GM19193 (cell line): Measurements from ENCODE around the gene IRF2BP1.

ENCODE experiments used
- POLR2A ChIP-seq: IDR thresholded peaks from 4 replicates; pipeline ENCODE4 v1.6.1; 2011; ENCODE audit not compliant: insufficient read depth, insufficient read length; ENCODE audit errors: extremely low read depth

IRF2BP1 gene

DNA sequence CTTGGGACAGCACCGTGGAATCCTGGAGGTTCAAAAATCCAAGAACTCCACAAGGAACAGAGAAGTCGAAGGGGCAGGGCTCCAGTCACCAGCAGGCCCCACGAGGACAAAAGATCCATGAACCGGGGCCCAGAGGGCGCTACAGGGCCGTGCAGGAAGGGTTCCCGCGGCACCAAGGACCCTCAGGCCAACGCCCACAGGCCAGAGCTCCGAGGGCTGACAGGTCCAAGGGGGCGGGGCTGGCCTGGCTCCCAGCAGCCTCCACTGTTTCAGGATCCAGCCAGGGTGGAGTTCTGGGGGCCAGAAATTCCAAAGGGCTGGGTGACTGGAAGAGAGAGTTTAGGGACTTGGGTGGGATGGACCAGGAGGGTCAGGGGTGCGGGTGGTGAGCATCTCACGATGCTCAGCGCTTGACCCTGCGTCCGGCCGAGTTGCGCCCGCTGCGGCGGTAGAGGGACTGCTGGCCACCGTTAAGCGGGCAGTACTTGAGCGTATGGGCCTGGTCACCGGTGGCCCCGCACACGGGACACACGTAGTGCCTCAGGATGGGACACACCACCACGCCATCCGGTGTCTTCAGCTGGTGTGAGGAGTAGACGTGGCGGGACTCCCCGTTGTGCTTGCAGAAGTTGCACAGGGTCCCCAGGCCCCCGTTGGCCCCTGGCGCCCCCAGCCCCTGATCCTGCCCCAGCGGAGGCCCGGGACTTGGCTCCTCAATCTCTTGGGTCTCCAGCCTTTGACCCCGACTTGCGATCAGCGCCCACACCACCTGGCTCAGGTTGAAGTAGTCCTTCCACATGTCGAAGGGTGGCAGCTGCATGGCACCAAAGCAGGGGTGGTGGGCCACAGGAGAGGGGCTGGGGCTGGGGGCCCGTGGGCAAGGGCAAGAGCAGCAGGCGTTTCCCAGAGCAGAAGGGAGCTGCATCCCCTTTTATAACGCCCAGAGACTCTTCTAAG, 28.2 kb upstream of the IRF2BP1 start, which contains the start of gene NANOS2:
Gene NANOS2, minus strand, starts transcription at position 905 of the 957 bp plus-strand sequence. Its CDS starts 85 bp downstream, at position 820.
- TF ChIP-seq POLR2A: no peak

DNA sequence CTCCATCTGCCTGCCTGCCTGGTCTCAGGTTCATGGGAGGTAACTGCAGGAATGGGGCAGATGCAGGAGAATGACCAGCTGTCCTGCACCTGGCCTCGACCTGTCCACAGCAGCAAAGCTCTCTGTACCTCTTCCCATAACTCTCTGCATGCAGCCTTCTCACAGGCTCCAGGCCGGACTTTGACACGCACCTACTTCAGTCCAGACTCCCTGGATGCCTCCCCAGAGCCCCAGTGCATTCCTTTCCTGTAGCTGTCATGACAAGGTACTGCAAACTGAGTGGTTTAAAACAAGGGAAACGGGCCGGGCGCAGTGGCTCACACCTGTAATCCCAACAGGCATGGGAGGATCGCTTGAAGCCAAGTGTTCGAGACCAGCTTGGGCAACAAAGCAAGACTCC, 25.4 kb upstream of the IRF2BP1 start:
- TF ChIP-seq POLR2A: no peak

DNA sequence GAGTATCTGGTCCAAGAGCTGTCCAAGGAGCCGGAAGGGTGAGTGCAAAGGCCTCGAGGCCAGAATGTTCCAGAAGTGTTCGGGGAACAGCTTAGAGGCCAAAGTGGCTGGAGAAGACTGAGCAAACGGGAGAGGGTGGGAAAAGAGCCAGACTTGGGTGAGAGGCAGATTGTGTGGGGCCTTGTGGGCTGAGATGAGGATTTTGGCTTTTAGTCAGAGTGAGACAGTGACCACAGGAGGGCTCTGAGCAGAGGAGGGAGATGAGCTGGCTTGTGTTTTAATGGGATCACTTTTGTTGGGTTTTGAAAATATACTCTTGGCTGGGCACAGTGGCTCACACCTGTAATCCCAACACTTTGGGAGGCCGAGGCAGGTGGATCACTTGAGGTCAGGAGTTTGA, 23.0 kb upstream of the IRF2BP1 start:
- no peak for TF ChIP-seq POLR2A

DNA sequence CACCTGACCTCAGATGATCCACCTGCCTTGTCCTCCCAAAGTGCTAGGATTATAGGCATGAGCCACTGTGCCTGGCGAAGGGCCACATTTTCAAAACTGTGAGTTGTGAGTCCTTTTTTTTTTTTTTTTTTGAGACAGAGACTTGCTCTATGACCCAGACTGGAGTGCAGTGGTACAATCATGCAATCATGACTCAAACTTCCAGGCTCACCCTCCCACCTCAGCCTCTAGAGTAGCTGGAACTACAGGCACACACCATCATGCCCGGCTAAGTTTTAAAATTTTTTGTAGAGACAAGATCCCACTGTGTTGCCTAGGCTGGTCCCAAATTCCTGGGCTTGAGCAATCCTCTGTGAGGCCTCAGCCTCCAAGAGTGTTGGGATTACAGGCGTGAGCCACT, 20.3 kb upstream of the IRF2BP1 start:
- no peak for TF ChIP-seq POLR2A

DNA sequence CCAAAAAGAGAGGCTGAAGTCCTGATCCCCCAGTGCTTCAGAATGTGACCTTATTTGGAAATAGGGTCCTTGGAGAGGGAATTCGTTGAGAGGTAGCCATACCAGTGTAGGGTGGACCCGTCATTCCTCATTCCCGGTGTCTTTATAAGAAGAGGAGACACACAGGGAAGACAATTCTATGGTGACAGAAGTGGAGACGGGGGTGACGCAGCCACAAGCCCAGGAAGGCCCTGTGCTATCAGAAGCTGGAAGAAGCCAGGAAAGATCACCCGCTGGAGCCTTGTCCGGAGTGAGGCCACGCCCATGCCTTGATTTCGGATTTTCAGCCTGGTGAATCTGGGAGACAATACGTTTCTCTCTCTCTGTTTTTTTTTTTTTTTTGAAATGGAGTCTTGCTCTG, 19.1 kb upstream of the IRF2BP1 start:
- no peak for TF ChIP-seq POLR2A

DNA sequence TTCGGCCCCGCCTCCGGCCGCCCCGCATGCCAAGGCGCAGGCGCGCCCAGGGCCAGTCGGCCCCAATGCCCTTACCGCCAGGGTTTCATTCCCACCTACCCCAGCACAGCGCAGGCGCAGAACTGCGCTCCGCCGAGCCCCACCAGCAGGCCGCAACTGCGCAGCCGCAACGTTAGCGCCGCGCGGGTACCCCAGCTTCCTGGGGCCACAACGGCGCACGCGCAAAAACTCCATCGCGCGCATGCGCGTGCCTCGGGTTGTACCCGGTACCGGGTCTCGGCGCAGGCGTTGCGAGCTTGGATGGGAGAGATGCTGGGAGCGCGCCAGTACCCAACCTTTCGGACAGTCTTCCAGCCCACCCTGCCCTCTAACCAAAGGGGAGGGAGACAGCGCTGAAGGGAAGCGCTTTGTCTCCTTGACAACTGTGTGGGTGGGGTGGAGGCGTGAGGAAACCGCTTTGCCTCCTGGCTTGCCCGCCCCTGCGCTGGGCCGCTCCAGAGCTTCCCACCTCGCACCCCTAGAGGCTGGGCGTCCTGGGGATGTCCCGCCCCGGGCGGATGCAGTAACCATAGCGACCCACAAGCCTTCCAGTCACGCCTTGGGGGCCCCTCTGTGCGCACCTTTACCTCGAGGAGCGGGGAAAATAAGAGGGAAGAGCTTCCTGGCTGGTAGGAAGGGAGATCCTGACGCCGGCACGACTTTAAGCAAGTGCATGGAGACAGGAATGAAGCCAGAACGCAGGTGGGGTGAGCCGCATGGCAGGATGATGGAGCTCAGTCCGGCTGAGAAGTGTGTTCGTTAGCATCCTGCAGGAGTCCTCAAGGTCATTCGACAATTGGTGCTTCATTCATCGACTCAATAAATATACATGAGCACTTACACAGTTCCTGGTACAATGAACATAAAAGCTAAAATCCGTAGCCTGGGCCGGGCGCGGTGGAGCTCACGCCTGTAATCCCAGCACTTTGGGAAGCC, 17.0 kb upstream of the IRF2BP1 start:
- TF ChIP-seq POLR2A: peak; percentile 88

DNA sequence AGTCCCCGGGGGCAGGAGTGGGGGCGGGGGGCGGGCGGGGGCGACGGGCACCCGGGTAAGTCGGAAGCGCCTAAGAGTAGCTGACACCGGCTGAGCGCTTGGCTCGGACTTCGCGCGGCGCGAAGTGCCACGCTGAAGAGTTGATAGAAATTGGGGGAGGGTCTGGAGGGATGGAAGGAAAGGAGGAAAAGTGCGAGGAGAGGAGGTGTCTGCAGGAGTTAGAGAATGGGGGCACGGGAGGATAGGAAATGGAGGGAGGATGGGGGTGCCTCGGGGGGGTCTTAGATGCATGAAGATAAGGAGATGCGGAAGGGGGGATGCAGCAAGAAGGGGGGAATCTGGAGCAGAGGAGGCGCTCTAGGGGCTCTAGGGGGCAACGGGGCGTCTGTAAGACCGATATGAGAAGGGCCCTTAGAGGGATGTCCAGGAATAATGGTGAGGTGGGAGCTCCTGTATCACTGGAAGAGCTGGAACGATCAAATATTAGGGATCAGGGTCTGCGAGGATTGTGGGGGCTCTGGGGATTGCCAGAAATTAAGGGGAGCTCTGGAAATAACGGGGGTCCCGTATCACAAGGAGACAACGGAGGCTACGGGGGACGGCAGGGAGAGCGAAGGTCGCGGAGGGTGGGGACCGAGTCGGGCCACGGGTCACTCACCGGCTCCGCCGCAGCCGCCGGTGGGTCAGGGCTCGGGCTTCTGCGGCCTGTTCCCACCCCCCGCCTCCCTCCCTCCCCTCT, 16.1 kb upstream of the IRF2BP1 start, which contains the start of gene MYPOP:
Gene MYPOP, minus strand, starts transcription at position 702 of the 739 bp plus-strand sequence. CDS start 840 bp downstream, outside the sequence.
- TF ChIP-seq POLR2A: no peak

DNA sequence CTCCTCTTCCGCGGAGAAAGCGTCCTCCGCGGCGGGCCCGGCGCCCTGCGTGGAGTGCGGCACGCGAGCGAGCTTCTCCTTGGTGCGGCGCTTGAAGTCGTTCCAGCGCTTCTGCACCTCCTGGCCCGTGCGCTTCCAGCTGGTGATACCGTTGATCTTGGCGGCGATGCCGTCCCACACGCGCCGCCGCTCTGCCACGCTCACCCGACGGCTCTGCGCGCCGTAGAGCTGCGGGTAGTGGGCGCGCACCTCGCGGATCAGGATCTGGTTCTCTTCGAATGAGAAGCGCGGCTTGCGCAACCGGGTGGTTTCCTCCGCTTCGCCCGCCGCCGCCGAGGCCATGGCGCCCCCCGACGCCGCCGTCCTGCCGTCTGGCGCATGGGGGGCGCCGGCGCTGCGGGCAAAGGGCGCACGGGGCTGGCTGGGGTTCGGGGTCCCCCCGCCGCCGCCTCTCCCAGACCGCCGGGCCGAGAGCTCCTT, 15.5 kb upstream of the IRF2BP1 start:
- TF ChIP-seq POLR2A: no peak

DNA sequence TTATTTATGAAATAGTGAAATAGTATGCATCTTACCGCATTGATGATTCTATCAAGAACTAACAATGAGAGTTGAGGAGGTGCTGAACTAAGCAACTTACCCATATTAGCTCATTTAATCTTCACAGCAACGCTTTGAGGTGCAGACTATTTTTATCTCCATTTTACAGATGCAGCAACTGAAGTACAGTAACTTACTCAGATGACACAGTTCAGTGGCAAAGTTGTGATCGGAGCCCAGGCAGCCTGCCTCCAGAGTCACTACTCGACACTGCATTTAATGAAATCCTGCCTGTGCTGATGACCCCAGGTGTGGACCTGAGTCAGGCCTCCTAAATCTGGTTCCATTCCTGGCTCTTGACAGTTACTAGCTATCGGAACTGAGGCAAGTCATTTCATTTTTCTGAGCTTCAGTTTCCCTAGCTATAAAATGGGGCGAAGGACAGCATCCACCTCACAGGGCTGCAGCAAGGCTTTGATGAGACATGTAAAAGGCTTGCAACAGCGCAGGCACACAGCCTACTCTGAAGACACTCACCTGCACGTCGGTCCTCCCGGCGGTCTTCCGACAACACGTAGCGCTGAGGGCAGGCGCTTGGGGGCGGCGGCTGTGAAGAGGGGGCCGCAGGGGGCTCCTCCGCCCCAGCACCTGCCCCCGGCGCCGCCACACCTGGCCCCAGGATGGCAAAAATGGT, 14.9 kb upstream of the IRF2BP1 start:
- no peak for TF ChIP-seq POLR2A

DNA sequence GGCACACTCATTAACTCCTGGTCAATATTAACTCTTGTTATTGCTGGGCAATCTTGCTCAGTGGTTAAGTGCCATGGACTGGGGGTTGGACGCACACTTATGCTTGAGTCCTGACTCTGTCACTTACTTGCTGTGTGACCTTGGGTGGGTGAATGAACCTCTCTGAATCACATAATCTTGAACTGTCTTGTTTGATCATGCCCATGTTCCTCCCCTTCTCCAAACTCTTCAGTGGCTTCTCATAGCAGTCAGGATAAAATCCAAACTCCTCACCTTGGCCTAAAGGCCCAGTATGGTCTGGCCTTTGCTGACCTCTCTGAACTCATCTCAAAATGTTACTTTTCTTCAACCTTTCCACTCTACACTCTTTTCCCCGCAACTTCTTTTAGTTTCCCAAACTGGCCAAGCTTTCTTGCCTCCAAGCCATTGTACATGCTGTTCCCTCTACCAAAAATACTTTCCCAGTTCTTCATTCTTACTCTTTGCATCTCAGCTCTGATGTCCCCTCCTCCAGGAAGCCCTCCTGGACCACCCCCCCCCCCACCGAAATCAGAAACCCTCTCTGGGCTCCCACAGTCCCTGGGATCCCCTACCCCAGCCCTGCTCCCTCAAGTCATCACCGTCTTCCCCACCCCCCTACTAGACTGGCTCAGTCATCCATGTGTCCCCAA, 14.1 kb upstream of the IRF2BP1 start:
- no peak for TF ChIP-seq POLR2A

DNA sequence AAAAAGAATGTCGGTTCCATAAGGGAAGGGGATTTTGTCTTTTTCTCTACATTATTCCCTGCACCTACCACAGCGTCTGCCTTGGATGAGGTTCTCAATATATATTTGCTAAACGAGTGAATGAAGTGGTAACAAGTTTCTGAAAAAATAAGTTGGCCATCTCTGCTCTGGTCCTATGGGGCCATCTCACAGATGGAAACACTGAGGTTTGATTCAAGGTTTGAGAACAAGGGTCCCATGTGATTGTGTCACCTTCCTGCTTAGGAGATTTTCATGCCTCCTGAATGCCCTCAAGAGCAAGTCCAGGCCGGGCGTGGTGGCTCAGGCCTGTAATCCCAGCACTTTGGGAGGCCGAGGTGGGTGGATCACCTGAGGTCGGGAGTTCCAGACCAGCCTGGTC, 13.3 kb upstream of the IRF2BP1 start:
- no peak for TF ChIP-seq POLR2A

DNA sequence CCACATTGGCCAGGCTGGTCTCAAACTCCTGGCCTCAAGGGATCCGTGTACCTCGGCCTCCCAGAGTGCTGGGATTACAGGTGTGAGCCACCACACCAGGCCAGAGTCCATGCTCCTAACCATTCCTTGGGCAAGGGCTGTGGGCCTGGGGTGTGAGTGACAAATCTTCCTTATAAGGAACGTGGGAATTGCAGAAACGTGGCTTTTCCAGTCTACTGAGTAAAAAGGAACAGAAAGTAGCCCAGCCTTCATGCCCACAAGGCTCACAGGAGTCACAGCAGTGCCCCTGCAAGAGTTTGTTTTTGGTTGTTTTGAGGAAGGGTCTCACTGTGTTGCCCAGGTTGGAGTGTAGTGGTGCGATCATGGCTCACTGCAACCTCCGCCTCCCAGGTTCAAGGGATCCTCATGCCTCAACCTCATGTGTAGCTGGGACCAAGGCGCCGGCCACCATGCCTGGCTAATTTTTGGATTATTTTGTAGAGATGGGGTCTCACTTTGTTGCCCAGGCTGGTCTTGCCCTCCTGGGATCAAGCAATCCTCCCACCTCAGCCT, 11.4 kb upstream of the IRF2BP1 start:
- no peak for TF ChIP-seq POLR2A

DNA sequence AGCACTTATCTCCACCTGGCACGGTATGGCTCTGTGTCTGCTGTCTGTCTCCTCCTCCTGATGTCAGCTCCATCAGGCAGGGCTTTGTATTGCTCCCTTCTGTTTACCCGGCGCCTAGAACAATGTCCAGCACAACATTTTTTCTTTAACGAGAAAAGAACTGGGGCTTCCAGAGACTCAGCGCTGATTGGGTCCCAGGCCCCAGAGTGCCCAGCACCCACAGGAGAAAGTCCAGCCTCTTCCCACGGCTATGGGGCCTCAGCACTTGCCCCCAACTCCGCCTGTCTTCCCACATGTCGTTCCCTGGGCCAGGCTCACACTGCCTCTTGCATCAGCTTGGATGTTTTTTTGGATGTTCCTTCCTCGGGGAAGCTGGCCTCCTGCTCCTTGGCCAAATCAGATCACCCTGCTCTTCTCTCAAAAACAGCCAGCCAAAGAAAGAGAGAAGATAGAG, 9.6 kb upstream of the IRF2BP1 start:
- TF ChIP-seq POLR2A: no peak

DNA sequence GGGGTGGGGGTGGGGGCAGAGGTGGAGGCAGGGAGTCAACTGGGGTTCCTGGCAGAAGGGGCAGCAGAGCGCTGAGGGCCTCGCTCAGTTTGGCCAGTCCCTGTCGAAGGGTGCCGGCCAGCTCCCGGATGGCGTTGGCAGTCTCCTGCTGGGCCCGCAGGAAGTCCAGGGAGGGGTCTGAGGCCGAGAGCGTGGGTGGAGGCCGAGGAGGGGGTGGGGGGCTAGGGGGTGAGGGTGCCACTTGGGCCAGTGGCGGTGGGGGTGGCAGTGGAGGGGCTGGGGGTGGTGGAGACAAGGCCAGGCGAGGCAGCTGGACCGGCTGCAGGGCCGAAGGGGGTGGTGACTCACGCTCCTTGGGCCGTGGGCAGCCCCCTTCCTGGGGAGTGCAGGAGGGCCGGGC, 4.9 kb upstream of the IRF2BP1 start:
- no peak for TF ChIP-seq POLR2A
